ENCODE results near the gene SIRPB2. TPM values are rescaled to one million over a fixed set of nuclear protein-coding genes. Genes with fewer than 3 reads are reported as not detected.

SIRPB2 gene
- polyA plus RNA-seq, 4 donors: 0.31 to 1.0 (median 0.67) TPM

- DNase-seq (ENCODE audit: low read depth in 4 of 4, low spot score in 2 of 4): no peak
Observed at GRCh38 chr20:1473246-1474220, 17.7 kb downstream of the SIRPB2 start.

DNA sequence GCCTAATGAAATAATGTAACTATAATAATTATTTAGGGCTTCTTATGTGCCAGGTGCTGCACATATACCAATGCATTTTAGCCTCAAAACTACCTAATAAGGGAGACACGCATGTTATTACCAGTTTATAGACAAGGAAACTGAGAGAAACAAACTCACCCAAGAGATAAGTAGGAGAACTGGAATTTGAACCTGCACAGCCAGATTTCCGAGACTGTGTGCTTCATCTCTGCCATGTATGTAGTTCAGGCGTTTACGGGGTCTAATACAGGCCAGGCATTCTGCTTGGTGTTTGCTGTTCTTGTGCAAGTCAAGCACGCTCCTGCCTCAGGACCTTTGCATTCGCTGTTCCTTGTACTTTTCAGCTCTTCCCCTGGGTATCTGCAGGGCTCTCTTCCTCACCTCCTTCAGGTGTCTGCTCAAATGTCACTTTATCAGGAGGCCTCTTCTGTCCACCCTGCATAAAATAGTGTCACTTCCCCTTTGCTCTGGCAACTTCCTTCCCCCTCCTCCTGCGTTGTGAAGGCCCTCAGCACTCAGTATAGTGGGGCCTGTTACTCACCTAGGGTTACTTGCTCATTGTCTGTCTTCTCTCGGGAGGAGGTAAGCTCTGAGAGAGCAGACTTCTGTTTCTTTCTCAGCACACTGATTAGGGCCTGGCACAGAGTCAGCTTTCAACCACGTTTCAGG, 18.5 kb downstream of the SIRPB2 start:
- DNase-seq (ENCODE audit: low read depth in 4 of 4, low spot score in 2 of 4): no peak

DNA sequence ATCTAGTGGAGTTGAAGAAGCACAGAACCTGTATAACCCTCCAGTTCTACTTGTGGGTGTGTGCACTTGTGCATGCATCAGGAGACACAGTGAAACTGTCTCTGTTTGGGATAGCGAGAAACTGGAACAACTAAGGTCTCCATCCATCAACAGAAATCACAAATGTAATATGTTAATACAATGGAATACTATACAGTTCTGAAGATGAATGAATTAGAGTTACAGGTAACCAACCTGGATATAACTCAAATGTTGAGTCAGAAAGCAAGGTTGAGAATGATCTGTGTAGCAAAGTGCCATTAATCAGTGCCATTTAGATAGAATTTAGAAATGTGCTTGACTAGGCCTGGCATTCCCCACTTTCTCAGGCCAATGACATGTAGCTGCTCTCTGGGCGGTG, 20.0 kb downstream of the SIRPB2 start:
- DNase-seq (ENCODE audit: low read depth in 4 of 4, low spot score in 2 of 4): no peak

GRCh38 chr20:1469925-1470571, 21.2 kb downstream of the SIRPB2 start:
- DNase-seq (ENCODE audit: low read depth in 4 of 4, low spot score in 2 of 4): peak in 2 of 4 donors; percentile 38 to 77

- no peak for DNase-seq (ENCODE audit: low read depth in 4 of 4, low spot score in 2 of 4)
Observed at GRCh38 chr20:1469306-1469905, 21.8 kb downstream of the SIRPB2 start.

DNA sequence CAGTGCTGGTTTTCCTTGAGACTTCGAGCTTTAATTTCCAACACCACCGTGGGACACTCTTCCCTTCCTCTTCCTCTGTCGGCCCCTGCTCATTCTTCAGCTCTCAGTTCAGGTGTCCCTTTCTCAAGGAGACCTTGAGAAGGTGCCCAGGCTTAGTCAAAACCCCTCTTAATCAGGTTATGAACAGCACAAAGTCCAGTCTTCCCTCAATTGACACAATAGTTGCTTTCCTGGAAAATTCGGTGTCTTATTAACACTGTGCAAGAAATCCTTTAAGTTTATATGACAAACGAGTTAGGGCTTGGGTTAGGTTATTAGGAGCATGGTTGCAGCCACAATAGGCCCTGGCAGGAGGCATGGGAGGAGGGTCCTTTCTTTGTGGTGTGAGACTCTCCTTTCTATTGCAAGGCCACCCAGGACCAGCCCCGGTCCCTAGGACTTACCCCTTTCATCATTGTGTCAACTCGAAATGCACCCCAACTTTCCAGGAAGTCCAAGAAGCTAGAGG, 23.0 kb downstream of the SIRPB2 start:
- no peak for DNase-seq (ENCODE audit: low read depth in 4 of 4, low spot score in 2 of 4)

GRCh38 chr20:1467355-1468116, 23.7 kb downstream of the SIRPB2 start:
- no peak for DNase-seq (ENCODE audit: low read depth in 4 of 4, low spot score in 2 of 4)

DNA sequence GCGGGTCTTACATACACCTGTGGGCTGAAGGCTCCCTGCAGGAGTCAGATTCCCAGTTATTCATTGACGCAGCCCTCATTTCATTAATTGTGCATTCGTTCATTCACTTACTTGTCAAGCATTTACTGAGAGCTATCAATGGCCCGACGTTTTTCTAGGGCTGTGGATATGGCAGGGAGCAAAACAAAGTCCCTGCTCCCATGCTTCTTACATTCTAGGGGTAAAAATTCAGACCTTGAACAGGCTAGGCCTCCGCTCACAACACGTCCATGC, 24.2 kb downstream of the SIRPB2 start:
- no peak for DNase-seq (ENCODE audit: low read depth in 4 of 4, low spot score in 2 of 4)

- peak; percentile 71 to 91 (median 88) for DNase-seq (ENCODE audit: low read depth in 4 of 4, low spot score in 2 of 4)
Observed at GRCh38 chr20:1466211-1467081, 24.8 kb downstream of the SIRPB2 start, which contains the start of gene NSFL1C. NSFL1C (minus strand) TSS chr20:1466849; CDS start chr20:1466824, 25 bp downstream.

DNA sequence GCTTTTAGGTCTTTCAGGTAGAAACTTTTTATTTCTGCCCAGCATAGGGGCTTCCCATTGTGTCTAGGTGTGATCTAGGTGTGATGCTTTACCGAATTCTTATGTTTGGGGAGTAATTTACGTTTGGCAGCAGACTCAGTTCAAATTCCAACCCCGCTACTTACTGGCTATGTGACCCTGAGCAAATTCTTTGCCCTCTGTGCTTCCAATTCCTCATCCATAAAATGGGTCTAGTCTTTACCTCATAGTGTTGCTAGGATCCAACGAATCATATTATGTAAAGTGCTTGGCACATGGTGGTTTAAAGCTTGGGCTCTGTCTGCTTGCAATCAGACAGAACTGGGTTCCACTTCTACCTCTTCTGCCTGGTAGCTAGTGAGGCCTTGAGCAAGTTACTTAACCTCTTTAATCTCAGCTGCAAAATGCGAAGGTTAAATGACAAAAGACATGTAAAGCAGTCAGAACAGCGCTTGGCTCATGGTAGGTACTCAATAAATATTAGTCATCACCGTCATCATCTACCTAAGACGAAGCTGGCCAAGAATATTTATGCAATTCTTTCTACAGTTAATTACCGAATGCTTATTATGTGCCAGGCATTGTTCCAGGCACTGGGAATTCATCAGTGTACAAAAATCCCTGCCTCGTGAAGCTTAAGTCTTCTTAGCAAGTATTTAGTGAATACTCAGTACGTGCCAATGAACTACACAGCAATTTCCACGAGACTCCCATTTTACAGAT, 25.6 kb downstream of the SIRPB2 start:
- no peak for DNase-seq (ENCODE audit: low read depth in 4 of 4, low spot score in 2 of 4)

- DNase-seq (ENCODE audit: low read depth in 4 of 4, low spot score in 2 of 4): no peak
Observed at GRCh38 chr20:1463971-1464570, 27.1 kb downstream of the SIRPB2 start.

DNA sequence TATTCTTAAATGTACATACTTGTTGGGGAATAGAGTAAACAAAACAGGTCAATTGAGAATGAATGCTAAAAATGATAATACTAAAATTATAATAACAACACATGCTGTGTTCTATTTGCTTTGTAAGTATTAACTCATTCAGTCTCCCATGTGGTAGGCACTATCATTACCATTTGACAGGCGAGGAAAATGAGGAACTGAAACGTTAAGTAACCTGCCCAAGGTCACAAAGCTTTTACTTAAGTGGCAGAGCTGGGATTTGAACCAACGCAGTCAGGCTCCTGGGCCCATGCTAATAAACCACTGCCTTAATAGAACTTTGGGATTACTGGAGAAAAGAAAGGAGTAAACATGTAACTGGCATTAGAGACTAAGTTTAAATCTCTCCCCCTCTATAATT, 28.4 kb downstream of the SIRPB2 start:
- no peak for DNase-seq (ENCODE audit: low read depth in 4 of 4, low spot score in 2 of 4)

GRCh38 chr20:1462001-1462400, 29.2 kb downstream of the SIRPB2 start:
- no peak for DNase-seq (ENCODE audit: low read depth in 4 of 4, low spot score in 2 of 4)

- no peak for DNase-seq (ENCODE audit: low read depth in 4 of 4, low spot score in 2 of 4)
Observed at GRCh38 chr20:1460275-1460674, 30.9 kb downstream of the SIRPB2 start.

DNA sequence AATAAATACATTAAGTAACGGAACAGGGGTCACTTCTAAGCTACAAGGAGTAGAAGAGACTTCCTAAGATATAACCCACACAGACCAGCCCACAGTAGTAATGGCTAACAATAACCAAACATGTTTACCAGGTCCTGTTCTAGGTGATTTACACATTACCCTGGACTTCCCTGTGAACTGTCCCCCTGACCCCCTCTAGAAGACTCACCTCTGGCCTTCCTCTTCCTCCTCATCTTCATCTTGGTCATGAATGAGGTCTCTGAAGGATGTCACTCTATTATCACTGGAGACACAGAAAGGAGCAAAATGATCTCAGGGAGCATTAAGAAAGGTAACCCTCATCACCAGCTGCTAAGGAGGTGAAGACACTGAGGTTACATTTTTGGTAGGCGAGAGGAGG, 33.2 kb downstream of the SIRPB2 start:
- no peak for DNase-seq (ENCODE audit: low read depth in 4 of 4, low spot score in 2 of 4)

DNA sequence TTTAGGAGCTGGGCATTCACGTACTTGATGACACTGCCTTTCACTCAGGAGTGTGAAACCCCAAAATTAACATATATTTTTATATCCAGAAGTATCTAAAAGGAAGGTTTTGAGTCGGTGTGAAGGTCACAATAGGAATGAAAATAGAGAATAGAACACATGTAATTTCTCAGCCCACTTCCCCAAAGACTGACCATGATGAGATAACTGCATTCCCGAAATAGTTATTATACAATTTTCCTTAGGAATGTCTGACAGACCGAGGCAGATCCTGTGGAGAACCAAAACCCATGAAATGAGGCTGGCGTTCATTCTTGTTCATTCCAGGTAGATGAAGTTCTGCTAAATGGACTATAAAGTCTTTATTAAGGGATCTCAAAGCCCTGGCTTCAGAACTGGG, 34.9 kb downstream of the SIRPB2 start:
- no peak for DNase-seq (ENCODE audit: low read depth in 4 of 4, low spot score in 2 of 4)

- no peak for DNase-seq (ENCODE audit: low read depth in 4 of 4, low spot score in 2 of 4)
Observed at GRCh38 chr20:1450926-1451491, 40.2 kb downstream of the SIRPB2 start.

GRCh38 chr20:1449370-1449769, 41.9 kb downstream of the SIRPB2 start:
- no peak for DNase-seq (ENCODE audit: low read depth in 4 of 4, low spot score in 2 of 4)
